Astrocyte (in vitro differentiated cells and primary cell): Measurements from ENCODE around the gene UTS2R.
"Not testable (repeated sequence)": the region's sequence is repeated elsewhere in the genome, so short reads cannot be mapped to it uniquely, and the experiment has no call there.

ENCODE experiments used
- EZH2 ChIP-seq: IDR thresholded peaks from 2 replicates; pipeline ENCODE4 v1.6.1; 2012; ENCODE audit warnings: mild to moderate bottlenecking, low read length, inconsistent platforms; ENCODE audit not compliant: insufficient read depth
- TF ChIP-seq, protein P1 (sequence below): IDR thresholded peaks from 2 replicates; pipeline ENCODE4 v1.5.1; 2011; ENCODE audit warnings: low read depth, mild to moderate bottlenecking, inconsistent platforms, low read length, moderate library complexity; ENCODE audit not compliant: insufficient read depth

DNA sequence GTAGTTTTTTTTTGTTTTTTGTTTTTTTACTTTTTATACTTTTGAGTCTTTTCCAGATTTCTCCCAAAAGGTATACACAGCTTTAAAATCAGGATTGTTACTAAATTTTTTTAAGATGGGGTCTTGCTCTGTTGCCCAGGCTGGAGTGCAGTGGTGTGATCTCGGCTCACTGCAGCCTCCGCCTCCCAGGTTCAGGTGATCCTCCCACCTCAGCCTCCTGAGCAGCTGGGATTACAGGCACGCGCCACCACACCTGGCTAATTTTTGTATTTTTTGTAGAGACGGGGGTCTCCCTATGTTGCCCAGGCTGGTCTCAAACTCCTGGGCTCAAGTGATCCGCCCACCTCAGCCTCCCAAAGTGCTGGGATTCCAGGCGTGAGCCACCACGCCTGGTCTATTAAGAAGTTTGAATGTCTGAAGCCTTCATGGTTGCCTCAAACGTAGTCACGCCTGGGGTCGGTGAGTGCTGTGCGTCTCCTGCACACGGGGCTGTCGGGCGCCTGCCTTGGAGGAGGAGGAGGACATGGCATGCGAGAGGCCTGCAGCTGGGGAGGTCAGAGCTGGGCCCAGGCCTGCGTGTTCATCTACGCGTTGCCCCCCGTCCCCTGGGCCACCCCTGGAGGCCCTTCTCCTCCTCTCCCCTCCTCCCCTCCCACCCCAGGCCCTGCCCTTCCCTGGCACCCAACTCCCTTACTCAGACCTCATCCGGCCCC lies 10.8 kb downstream of the UTS2R start:
- TF ChIP-seq, protein P1, sequence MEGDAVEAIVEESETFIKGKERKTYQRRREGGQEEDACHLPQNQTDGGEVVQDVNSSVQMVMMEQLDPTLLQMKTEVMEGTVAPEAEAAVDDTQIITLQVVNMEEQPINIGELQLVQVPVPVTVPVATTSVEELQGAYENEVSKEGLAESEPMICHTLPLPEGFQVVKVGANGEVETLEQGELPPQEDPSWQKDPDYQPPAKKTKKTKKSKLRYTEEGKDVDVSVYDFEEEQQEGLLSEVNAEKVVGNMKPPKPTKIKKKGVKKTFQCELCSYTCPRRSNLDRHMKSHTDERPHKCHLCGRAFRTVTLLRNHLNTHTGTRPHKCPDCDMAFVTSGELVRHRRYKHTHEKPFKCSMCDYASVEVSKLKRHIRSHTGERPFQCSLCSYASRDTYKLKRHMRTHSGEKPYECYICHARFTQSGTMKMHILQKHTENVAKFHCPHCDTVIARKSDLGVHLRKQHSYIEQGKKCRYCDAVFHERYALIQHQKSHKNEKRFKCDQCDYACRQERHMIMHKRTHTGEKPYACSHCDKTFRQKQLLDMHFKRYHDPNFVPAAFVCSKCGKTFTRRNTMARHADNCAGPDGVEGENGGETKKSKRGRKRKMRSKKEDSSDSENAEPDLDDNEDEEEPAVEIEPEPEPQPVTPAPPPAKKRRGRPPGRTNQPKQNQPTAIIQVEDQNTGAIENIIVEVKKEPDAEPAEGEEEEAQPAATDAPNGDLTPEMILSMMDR: not testable (repeated sequence)
- TF ChIP-seq EZH2: not testable (repeated sequence)
